HepG2 (cell line): ENCODE measurements around the gene ARVCF. TPM values are rescaled to one million over a fixed set of nuclear protein-coding genes. Genes with fewer than 3 reads are reported as not detected.

Experiments used
- EP300 ChIP-seq, 3 experiments: sonication (generic) in 1 of 3; formaldehyde crosslinking in 1 of 3; IDR thresholded peaks; 2 replicates each; pipeline versions ENCODE4 v1.5.1 to v1.6.1; 2011 to 2020; ENCODE audit warnings: low read depth in 2 of 3, low read length in 2 of 3, borderline replicate concordance in 1 of 3, improper control_type of control experiment in 1 of 3, mild to moderate bottlenecking in 1 of 3, missing genetic modification reagents in 1 of 3, moderate library complexity in 1 of 3
- FIP1L1 ChIP-seq: fragments of 200-400 bp; formaldehyde crosslinking; IDR thresholded peaks from 2 replicates; pipeline ENCODE4 v1.6.1; 2018; ENCODE audit warnings: low read depth, mild to moderate bottlenecking, low read length, moderate library complexity, borderline replicate concordance; ENCODE audit not compliant: insufficient read depth
- FOXO1 ChIP-seq: sonication (generic); formaldehyde crosslinking; IDR thresholded peaks from 2 replicates; pipeline ENCODE4 v1.4.0; 2020; ENCODE audit warnings: missing genetic modification reagents
- MBD4 ChIP-seq: IDR thresholded peaks from 2 replicates; pipeline ENCODE4 v1.6.1; 2012; ENCODE audit warnings: low read length, inconsistent platforms, borderline replicate concordance
- SIN3B ChIP-seq: fragments of 150-350 bp; IDR thresholded peaks from 2 replicates; pipeline ENCODE4 v1.6.1; 2014; ENCODE audit warnings: low read length
- STAG1 ChIP-seq: sonication (generic); formaldehyde crosslinking; IDR thresholded peaks from 2 replicates; pipeline ENCODE4 v1.4.0; 2020; ENCODE audit warnings: missing genetic modification reagents
- TAF1 ChIP-seq: sonication (generic); formaldehyde crosslinking; IDR thresholded peaks from 2 replicates; pipeline ENCODE4 v1.4.0; 2020; ENCODE audit warnings: missing genetic modification reagents
- ZBTB4 ChIP-seq: sonication (generic); formaldehyde crosslinking; IDR thresholded peaks from 2 replicates; pipeline ENCODE4 v1.4.0; 2020; ENCODE audit warnings: missing genetic modification reagents, mild to moderate bottlenecking, borderline replicate concordance
- ZHX2 ChIP-seq, 2 experiments: sonication (generic) in 1 of 2; formaldehyde crosslinking in 1 of 2; IDR thresholded peaks; 2 replicates each; pipeline versions ENCODE4 v1.6.1 to v1.9.0; 2014 to 2022; ENCODE audit warnings: antibody characterized with exemption in 1 of 2, borderline replicate concordance in 1 of 2, inconsistent platforms in 1 of 2, low read depth in 1 of 2, missing genetic modification reagents in 1 of 2
- ZNF180 ChIP-seq: sonication (generic); formaldehyde crosslinking; IDR thresholded peaks from 2 replicates; pipeline ENCODE4 v1.4.0; 2020; ENCODE audit warnings: low read depth, missing genetic modification reagents, borderline replicate concordance
- ZSCAN21 ChIP-seq: sonication (generic); formaldehyde crosslinking; IDR thresholded peaks from 2 replicates; pipeline ENCODE4 v1.8.0; 2022; ENCODE audit warnings: mild to moderate bottlenecking, missing genetic modification reagents, moderate library complexity, borderline replicate concordance
- polyA plus RNA-seq, 8 experiments: library from polyadenylated mRNA; depleted of rRNA in 3 of 8; stranded (reverse) in 7 of 8; unstranded in 1 of 8; fragments of >200 nt; fragmentation: Illumina TruSeq in 4 of 8; extraction: Trizol in 4 of 8; gene quantifications; 2 replicates each; pipeline versions ENCODE4 v1.2.1 to v1.2.3, GENCODE V29; 2011 to 2016; ENCODE audit warnings: low read depth in 4 of 8, missing spikeins in 1 of 8, mixed read lengths in 1 of 8; ENCODE audit not compliant: insufficient read depth in 1 of 8
- total RNA-seq, 5 experiments: library from RNA; depleted of rRNA; stranded (reverse); fragments of >200 nt; fragmentation: Illumina TruSeq; extraction: Trizol; gene quantifications; 2 replicates each; pipeline ENCODE4 v1.2.3, GENCODE V29; 2016; ENCODE audit warnings: low read depth in 1 of 5
- TF ChIP-seq, protein P1 (sequence below): IDR thresholded peaks from 2 replicates; pipeline ENCODE4 v1.6.1; 2012; ENCODE audit warnings: low read length, improper control_type of control experiment

The ARVCF gene
- total and polyA plus RNA-seq, 2 of the 13 experiments (the other 11 are each of a cell fraction or from before 2014, with no cell fraction given): 16.4 to 17.7 TPM

DNA sequence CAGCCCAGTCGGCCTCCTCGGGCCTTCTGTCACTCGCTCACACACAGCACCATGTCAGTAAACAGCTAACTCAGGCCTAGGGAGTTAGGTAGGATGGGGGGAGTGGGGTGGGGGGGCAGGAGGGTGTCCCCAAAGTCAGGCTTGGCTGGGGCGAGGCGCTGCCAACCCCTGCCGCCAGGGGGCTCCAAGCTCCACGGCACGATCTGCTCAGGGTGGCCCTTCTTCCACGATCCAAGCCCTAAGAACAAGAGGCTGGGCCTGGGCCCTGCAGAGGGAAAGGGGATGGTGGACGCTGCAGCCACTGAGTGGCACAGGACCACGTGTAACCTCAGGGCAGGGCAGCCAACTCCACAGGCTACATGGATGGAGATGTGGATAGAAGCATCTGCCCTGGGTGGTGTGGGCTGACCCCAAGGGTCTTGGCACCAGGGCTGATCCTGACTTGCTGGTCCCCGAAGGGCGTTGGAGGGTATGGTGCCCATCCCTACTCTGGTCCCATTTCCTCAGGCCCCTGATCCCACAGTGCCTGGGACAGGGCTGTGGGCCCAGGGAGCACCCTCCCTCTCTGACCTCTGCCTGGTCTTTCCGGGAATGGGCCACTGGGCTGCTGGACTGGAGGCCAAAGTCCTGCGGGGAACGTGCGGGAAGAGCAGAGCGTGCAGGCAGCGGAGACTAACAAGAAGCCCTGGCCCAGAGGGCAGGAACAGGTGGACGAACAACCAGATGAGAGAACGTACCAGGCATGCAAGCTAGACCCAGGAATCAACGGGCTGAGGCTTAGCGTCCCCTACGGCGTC lies 45.9 kb downstream of the ARVCF start (continued):
- TF ChIP-seq EP300 (IDR thresholded peaks at IDR 0.05; ENCODE audit: low read depth in 2 of 2, low read length in 2 of 2) (peak in 1 of 2 experiments; percentile 55; a peak in 2 of 4 replicates), EP300 (CRISPR knock-in tag; IDR thresholded peaks at IDR 0.05; ENCODE audit: borderline replicate concordance) (peak; percentile 76), SIN3B (no peak), TAF1 (CRISPR knock-in tag) (peak; percentile 44), FOXO1 (CRISPR knock-in tag) (peak; percentile 57), ZBTB4 (CRISPR knock-in tag) (peak; percentile 93; the same call in 1 of the 2 replicates), ZHX2 (IDR thresholded peaks at IDR 0.05; ENCODE audit: low read depth) (no peak; the same call in 1 of the 2 replicates), ZHX2 (CRISPR knock-in tag; IDR thresholded peaks at IDR 0.05; ENCODE audit: borderline replicate concordance) (no peak), FIP1L1 (no peak), MBD4 (no peak), ZSCAN21 (CRISPR knock-in tag) (peak; percentile 81; the same call in 1 of the 2 replicates), STAG1 (peak; percentile 82), ZNF180 (no peak)
- TF ChIP-seq, protein P1, sequence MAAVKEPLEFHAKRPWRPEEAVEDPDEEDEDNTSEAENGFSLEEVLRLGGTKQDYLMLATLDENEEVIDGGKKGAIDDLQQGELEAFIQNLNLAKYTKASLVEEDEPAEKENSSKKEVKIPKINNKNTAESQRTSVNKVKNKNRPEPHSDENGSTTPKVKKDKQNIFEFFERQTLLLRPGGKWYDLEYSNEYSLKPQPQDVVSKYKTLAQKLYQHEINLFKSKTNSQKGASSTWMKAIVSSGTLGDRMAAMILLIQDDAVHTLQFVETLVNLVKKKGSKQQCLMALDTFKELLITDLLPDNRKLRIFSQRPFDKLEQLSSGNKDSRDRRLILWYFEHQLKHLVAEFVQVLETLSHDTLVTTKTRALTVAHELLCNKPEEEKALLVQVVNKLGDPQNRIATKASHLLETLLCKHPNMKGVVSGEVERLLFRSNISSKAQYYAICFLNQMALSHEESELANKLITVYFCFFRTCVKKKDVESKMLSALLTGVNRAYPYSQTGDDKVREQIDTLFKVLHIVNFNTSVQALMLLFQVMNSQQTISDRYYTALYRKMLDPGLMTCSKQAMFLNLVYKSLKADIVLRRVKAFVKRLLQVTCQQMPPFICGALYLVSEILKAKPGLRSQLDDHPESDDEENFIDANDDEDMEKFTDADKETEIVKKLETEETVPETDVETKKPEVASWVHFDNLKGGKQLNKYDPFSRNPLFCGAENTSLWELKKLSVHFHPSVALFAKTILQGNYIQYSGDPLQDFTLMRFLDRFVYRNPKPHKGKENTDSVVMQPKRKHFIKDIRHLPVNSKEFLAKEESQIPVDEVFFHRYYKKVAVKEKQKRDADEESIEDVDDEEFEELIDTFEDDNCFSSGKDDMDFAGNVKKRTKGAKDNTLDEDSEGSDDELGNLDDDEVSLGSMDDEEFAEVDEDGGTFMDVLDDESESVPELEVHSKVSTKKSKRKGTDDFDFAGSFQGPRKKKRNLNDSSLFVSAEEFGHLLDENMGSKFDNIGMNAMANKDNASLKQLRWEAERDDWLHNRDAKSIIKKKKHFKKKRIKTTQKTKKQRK: no peak
